Spleen (tissue), 11 donors: ENCODE measurements around the gene HIGD1B. TPM values are rescaled to one million over a fixed set of nuclear protein-coding genes. Genes with fewer than 3 reads are reported as not detected.

Experiments
- DNase-seq: peaks from one replicate; pipeline ENCODE4 v3.0.0-alpha.2; 2020
- H3K27ac ChIP-seq, 8 donors: fragments of 200-600 bp; sonication (generic) in 7 of 8; 1 replicate in 4 of 8; 2 replicates in 4 of 8; pipeline versions ENCODE4 v1.5.0 to v1.8.0; 2016 to 2021; ENCODE audit warnings: inconsistent platforms in 4 of 8, mild to moderate bottlenecking in 4 of 8, moderate library complexity in 1 of 8
- H3K27me3 ChIP-seq, 7 donors: fragments of 200-600 bp; sonication (generic) in 6 of 7; replicated peaks in 1 of 7; 1 replicate in 4 of 7; 2 replicates in 3 of 7; pipeline versions ENCODE4 v1.5.0 to v1.8.0; 2016 to 2021; ENCODE audit warnings: inconsistent platforms in 3 of 7, mild to moderate bottlenecking in 1 of 7
- H3K36me3 ChIP-seq, 6 donors: fragments of 200-600 bp; sonication (generic) in 5 of 6; 1 replicate in 4 of 6; 2 replicates in 2 of 6; pipeline versions ENCODE4 v1.5.0 to v1.8.0; 2016 to 2021; ENCODE audit warnings: inconsistent platforms in 2 of 6
- H3K4me1 ChIP-seq, 6 donors: fragments of 200-600 bp; sonication (generic) in 5 of 6; 1 replicate in 3 of 6; 2 replicates in 3 of 6; pipeline versions ENCODE4 v1.5.0 to v1.8.0; 2016 to 2021; ENCODE audit warnings: inconsistent platforms in 3 of 6
- H3K4me3 ChIP-seq, 8 donors: fragments of 200-600 bp; sonication (generic) in 7 of 8; 1 replicate in 4 of 8; 2 replicates in 4 of 8; pipeline versions ENCODE4 v1.5.0 to v1.8.0; 2016 to 2021; ENCODE audit warnings: inconsistent platforms in 4 of 8, mild to moderate bottlenecking in 4 of 8, moderate library complexity in 2 of 8
- H3K9me3 ChIP-seq, 8 donors: fragments of 200-600 bp; sonication (generic) in 7 of 8; 1 replicate in 4 of 8; 2 replicates in 4 of 8; pipeline versions ENCODE4 v1.5.0 to v1.8.0; 2016 to 2021; ENCODE audit warnings: inconsistent platforms in 4 of 8
- CTCF ChIP-seq, 11 experiments: fragments of 200-600 bp in 7 of 11; fragments of 450-650 bp in 4 of 11; sonication (generic) in 4 of 11; IDR thresholded peaks in 8 of 11; conservative IDR thresholded peaks in 3 of 11; 1 replicate in 7 of 11; 2 replicates in 4 of 11; pipeline versions ENCODE4 v1.4.0 to v1.8.0; 2016 to 2021; ENCODE audit warnings: antibody characterized with exemption in 11 of 11, inconsistent platforms in 4 of 11, mild to moderate bottlenecking in 1 of 11
- POLR2A ChIP-seq, 3 donors: fragments of 450-650 bp; IDR thresholded peaks; one replicate each; pipeline ENCODE4 v1.5.1; 2017; ENCODE audit warnings: antibody characterized with exemption in 3 of 3, mild to moderate bottlenecking in 1 of 3
- POLR2AphosphoS5 ChIP-seq, 3 donors: sonication (generic); formaldehyde crosslinking; IDR thresholded peaks; one replicate each; pipeline ENCODE4 v1.5.1; 2017; ENCODE audit warnings: antibody characterized with exemption in 3 of 3
- WGBS, 5 donors: extraction: QIAGEN DNeasy Blood & Tissue Kit in 3 of 5; methylation state at CpG; one replicate each; pipeline versions ENCODE4 v1.1.5 to v1.1.7; 2013 to 2018; 5-methylcytosine and 5-hydroxymethylcytosine counted together
- intact Hi-C: fragments of 100-400 bp; cut with DNase I; formaldehyde crosslinking; loops from one replicate; pipeline ENCODE4 v1.15.0; 2023; ENCODE audit warnings: low total_unique reads
- polyA plus RNA-seq, 3 donors: library from polyadenylated mRNA; stranded (reverse); fragments of 200-250 nt; gene quantifications; one replicate each; pipeline ENCODE4 v1.2.1, GENCODE V29; 2013
- total RNA-seq, 7 donors: library from RNA; depleted of rRNA in 3 of 7; stranded (reverse); fragments of >200 nt in 3 of 7; fragmentation: NEBNext Ultra II Directional in 4 of 7; extraction: Animal tissue kit (Norgen Biotek cat#: 25700) in 4 of 7; gene quantifications; one replicate each; pipeline versions ENCODE4 v1.1.0 to v1.2.1, GENCODE V29; 2016 to 2021
- donor health status: healthy with polysubstance abuse.
- donor health status: DM: no; HTN: no; CAD: no; lungs with moderate emphysema.
- donor health status: DM: no; HTN: no; CAD: no.
- donor health status: Bipolar disorder and iron deficiency.
- donor health status: healthy.
- donor health status: DM: no; HTN: no; CAD: no.
- donor health status: DM: yes; HTN: yes; CAD: no.

Gene HIGD1B
- total and polyA plus RNA-seq, 10 donors = 0.38 to 1.7 TPM; not detected in 8

GRCh38 chr17:44881145-44881544 is 33.5 kb downstream of the HIGD1B start:
- H3K27me3 ChIP-seq = no peaks in the 10 kb centered on the region
- H3K9me3 ChIP-seq = no peaks in the 10 kb centered on the region
- no peak overlapping the region for H3K4me3 ChIP-seq
- no peak overlapping the region for H3K27ac ChIP-seq
- intact Hi-C loops = no loop called here
- no peaks in the 10 kb centered on the region for H3K4me1 ChIP-seq
- H3K36me3 ChIP-seq = peaks cover 2 to 100% (median 92%) of the 10 kb centered on the region in 6 donors
- no peak for DNase-seq
- TF ChIP-seq CTCF (IDR thresholded peaks at IDR 0.05 in 8 of 11, conservative IDR thresholded peaks at IDR 0.05 in 3 of 11) (no peak), POLR2AphosphoS5 (IDR thresholded peaks at IDR 0.05) (no peak), POLR2A (IDR thresholded peaks at IDR 0.05) (no peak)
- 89 to 95% (median 89%) methylated on average over 4 of the region's 4 CpGs for WGBS, 5 donors

- TF ChIP-seq POLR2AphosphoS5 (IDR thresholded peaks at IDR 0.05) (no peak), POLR2A (IDR thresholded peaks at IDR 0.05) (no peak), CTCF (IDR thresholded peaks at IDR 0.05 in 8 of 11, conservative IDR thresholded peaks at IDR 0.05 in 3 of 11) (no peak)
- H3K27ac ChIP-seq = no peak overlapping the region
- H3K27me3 ChIP-seq = no peaks in the 10 kb centered on the region
- H3K36me3 ChIP-seq = peaks cover 0 to 90% (median 66%) of the 10 kb centered on the region in 6 donors
- no peak for DNase-seq
- peaks cover 19 to 36% (median 26%) of the 10 kb centered on the region in 6 donors for H3K4me1 ChIP-seq
- no peaks in the 10 kb centered on the region for H3K9me3 ChIP-seq
- intact Hi-C loops = no loop called here
- H3K4me3 ChIP-seq = no peak overlapping the region
- 91 to 98% (median 94%) methylated on average over 2 of the region's 2 CpGs for WGBS, 5 donors
Observed at GRCh38 chr17:44884941-44885340, 37.3 kb downstream of the HIGD1B start.

GRCh38 chr17:44887016-44887415 is 39.3 kb downstream of the HIGD1B start:
- TF ChIP-seq POLR2A (IDR thresholded peaks at IDR 0.05) (no peak), POLR2AphosphoS5 (IDR thresholded peaks at IDR 0.05) (no peak), CTCF (IDR thresholded peaks at IDR 0.05 in 8 of 11, conservative IDR thresholded peaks at IDR 0.05 in 3 of 11) (no peak)
- Histone ChIP-seq H3K4me3 (no peak overlapping the region), H3K36me3 (peaks cover 0 to 86% (median 53%) of the 10 kb centered on the region in 6 donors), H3K27me3 (no peaks in the 10 kb centered on the region), H3K4me1 (peaks cover 19 to 55% (median 27%) of the 10 kb centered on the region in 6 donors), H3K27ac (no peak overlapping the region), H3K9me3 (no peaks in the 10 kb centered on the region)
- DNase-seq = no peak
- intact Hi-C loops = no loop called here
- WGBS, 5 donors = 88 to 97% (median 95%) methylated on average over 1 of the region's 1 CpG

- H3K9me3 ChIP-seq = no peaks in the 10 kb centered on the region
- intact Hi-C loops = no loop called here
- peak in 1 of 3 donors; percentile 29 for TF ChIP-seq POLR2AphosphoS5 (IDR thresholded peaks at IDR 0.05)
- TF ChIP-seq POLR2A (IDR thresholded peaks at IDR 0.05) = no peak
- H3K27me3 ChIP-seq = no peaks in the 10 kb centered on the region
- WGBS, 5 donors = 40 to 52% (median 46%) methylated on average over 10 of the region's 10 CpGs
- peaks cover 19 to 61% (median 27%) of the 10 kb centered on the region in 6 donors for H3K4me1 ChIP-seq
- peak overlapping the region in 6 of 8 donors; percentile 24 to 60 (median 48) for H3K27ac ChIP-seq
- H3K36me3 ChIP-seq = peaks cover 0 to 86% (median 53%) of the 10 kb centered on the region in 6 donors
- peak overlapping the region in 1 of 8 donors; percentile 10 for H3K4me3 ChIP-seq
- no peak for DNase-seq
Observed at GRCh38 chr17:44887971-44888954, 40.6 kb downstream of the HIGD1B start.
